ENCODE results near the gene BTBD1.
A peak's percentile ranks its signal among the peaks of the same experiment; 100 is the strongest.

The BTBD1 gene

GRCh38 chr15:82993144-82993543 lies 73.9 kb downstream of the BTBD1 start:
- no peak for DNase-seq (ENCODE audit: low read depth)

DNA sequence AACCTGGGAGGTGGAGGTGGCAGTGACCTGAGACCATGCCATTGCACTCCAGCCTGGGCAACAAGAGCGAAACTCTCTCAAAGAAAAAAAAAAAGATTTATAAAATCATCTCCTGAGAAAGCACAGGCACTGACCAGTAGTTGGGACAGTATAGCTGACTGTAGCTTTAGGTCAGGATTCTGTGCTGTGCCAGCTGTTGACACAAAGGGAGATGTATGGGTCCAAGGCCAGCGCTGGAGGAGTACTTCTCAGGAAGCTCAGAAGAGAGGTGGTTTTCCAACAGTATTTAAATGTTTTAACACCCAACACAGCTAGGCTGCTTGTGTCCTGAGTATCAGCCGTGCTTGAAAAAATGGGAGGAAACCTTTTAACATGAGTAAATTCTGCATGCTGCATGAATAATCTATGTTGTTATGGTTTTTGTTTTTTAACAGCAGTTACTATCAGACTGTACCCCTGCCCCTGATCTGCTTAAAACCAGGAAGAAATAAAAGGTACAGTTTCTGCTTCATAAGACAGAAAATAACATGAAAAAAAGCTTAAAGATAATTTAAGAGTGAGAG lies 74.5 kb downstream of the BTBD1 start:
- DNase-seq (ENCODE audit: low read depth) = no peak

DNA sequence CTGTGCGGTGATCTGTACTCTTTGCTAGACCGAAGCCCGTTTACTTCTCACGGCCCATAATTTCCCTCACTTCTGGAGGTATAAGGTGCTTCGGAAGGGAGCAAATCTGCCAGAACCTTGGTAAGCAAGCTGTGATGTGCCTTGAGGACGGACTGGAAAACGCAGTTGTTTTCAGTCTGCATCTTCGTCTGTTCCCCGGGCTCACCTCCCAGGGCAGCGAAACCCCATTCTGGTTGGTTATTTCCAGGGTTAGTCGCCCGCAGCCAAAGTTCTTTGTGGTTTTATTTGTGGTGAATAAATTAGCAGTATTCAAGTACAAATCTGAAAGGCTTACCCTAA lies 80.6 kb downstream of the BTBD1 start:
- DNase-seq (ENCODE audit: low read depth) = peak; percentile 6

DNA sequence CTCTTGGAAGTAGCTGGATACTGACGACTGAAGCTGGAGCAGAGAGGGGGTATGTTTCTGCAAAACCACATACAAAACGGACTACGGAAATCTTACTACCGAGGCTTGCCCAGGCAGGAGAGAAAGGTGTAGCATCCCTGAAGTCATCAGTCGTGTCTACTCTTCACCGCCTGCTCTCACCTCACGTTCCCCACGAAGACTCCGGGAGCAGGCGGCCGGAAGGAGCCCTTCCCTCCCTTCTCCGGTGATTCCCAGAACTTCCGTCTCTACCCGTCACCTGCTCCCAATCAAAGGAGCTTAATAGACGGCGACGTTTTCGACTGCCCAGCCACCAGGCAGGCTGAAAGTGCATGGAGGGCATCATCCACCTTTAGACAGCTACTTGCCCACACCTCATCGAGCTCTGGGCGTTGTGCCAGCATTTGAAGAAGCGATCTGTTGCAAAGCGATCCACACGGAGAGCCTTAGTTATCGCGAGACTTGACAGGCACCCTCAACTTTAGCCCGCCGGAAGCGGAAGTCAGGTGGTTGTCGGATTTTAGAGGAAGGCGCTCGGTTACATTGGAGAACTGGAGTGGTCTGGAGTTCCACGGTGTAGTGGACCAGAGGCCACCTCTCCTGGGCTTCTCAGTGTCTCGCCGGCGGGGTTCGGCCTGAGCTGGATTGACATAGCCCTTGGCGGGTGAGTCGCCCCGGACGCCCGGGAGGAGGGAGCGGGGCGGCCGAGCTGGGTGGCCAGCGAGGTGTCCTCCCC lies 81.2 kb downstream of the BTBD1 start, which contains the start of gene RAMAC:
Gene RAMAC (plus strand): TSS at position 523 of the 754 bp plus-strand sequence. CDS start 2,809 bp downstream, outside the sequence.
- DNase-seq (ENCODE audit: low read depth) = peak; percentile 93

DNA sequence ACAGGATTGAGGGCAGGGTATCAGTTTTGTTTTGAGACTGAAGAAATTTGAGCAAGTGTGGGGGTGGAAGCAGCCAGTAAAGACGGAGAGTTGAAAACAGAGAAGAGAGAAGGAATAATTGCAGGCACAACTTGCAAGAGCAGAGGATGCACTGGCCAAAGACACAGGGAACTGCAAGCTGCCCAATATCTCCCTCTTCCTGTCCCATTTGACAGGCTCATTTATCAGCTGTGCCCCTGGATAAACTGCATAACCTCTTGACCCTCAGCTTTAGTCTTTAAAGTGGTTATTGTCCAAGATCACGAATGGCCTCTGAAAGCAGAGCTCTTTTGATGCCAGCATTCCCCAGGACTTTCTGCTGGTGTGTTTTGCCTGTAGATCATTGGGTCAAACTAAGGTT lies 86.1 kb downstream of the BTBD1 start:
- no peak for DNase-seq (ENCODE audit: low read depth)

DNA sequence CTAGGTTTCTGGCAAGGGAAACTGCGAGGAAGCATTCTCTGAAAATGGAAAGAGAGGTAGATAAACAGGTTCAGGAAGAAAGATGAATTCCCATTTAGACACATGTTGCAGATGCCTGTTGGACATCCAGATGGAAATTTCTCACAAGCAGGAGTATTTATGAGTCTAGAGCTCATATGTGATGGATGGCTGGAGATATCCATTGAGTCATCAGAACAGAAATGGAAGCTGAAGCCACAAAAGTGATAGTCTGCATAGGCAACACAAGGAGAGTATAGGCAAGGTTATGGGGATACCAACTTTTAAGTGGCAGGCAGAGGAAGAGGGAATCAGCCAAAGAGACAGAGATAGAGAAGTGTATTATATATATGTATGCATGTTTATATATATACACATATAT lies 87.3 kb downstream of the BTBD1 start:
- no peak for DNase-seq (ENCODE audit: low read depth)

DNA sequence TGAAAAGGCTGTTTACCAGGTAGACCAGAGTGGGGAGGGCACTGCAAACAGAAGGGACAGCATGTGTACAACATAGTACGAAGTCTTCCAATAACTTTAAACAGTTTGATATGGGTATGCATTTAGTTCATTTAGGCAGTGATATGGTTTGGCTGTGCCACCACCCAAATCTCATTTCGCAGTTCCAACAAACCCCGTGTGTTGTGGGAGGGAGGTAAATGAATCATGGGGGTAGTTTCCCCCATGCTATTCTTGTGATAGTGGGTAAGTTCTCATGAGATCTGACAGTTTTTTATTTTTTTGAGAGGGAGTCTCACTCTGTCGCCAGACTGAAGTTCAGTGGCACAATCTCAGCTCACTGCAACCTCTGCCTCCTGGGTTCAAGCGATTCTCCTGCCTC lies 88.6 kb downstream of the BTBD1 start:
- no peak for DNase-seq (ENCODE audit: low read depth)

DNA sequence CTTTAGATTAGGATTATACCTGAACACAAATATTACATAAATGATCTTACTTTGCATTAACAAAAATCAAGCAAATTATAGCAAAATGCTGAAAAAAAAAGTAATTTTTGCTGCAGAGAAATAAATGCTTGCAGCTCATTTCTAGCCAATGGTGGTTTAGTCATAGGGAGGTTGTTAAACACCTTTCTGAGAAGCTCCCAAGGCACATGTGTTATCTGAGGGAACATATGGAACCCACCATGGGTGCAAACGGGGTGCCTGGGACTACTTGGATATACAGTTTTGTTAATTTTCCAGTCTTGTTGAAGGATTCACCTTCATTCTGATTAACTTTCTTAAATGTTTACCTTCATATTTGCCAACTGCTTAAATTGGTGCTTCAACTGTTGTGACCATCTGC lies 90.0 kb downstream of the BTBD1 start:
- DNase-seq (ENCODE audit: low read depth) = no peak

DNA sequence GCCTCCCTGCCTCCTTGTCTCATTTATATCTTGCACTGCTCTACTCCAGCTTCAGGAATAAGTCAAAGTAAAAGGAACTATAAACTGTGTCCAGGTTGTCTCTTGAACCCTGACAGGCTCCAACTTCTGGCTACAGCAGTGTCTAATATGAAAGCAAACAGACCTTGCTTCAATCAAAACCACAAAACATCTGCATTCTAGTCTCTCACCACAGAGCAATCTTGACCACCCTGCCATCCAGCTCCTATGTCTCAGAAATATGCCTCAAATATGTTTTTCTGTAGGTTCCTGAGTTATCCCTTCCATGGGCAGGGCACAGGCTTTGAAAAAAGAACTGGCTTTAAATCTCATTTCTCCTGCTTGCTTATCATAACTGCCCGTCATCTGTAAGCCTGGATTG lies 94.1 kb downstream of the BTBD1 start:
- no peak for DNase-seq (ENCODE audit: low read depth)

GRCh38 chr15:82971218-82971984 lies 95.7 kb downstream of the BTBD1 start:
- DNase-seq (ENCODE audit: low read depth) = no peak

GRCh38 chr15:82970696-82971095 lies 96.4 kb downstream of the BTBD1 start:
- no peak for DNase-seq (ENCODE audit: low read depth)

GRCh38 chr15:82970078-82970686 lies 96.9 kb downstream of the BTBD1 start:
- no peak for DNase-seq (ENCODE audit: low read depth)

DNA sequence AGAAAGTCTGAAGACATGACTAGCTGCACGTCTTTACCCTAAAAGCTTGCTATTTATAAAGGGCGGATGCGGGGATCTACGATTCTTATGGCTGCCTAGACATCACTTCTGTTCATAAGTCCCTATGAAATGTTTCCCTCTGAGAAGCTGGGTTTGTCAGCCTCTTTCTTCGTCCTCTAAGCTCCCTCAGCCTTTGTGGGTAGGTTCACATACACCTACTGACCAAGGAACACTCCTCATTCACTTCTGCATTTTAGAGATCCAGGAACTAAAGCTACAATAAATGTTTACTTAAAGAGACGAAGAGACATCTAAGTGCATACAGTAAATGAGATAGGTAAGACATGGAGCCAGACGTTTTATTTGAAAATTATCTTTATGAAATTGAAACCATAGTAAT lies 97.7 kb downstream of the BTBD1 start:
- DNase-seq (ENCODE audit: low read depth) = no peak

- no peak for DNase-seq (ENCODE audit: low read depth)
These were observed 99.0 kb downstream of the BTBD1 start for GRCh38 chr15:82968066-82968465.

DNA sequence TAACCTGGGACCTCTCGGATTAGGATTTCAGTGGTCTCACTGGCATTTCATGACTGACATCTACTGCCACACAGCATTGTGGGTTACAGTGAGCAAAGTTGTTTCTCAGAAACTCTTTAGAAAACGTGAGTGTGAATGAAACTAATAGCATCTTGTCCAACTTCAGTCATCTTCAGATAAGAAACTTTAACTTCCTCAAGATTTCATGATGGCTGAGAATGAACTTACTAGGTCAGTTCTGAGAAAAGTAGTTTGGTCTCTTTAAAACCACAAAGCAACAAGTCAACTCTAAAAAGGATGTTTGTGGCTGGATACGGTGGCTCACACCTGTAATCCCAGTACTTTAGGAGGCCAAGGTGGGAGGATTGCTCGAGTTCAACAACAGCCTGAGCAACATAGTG lies 100.4 kb downstream of the BTBD1 start:
- DNase-seq (ENCODE audit: low read depth) = no peak

Measured in T follicular helper cell (primary cell).